NB4 (cell line): ENCODE measurements around the gene LIMD2.

ENCODE experiments used
- CTCF ChIP-seq: IDR thresholded peaks from one replicate; pipeline ENCODE4 v1.5.1; 2012; ENCODE audit warnings: low read depth, low read length
- POLR2A ChIP-seq: IDR thresholded peaks from 2 replicates; pipeline ENCODE4 v1.6.1; 2011; ENCODE audit warnings: mild to moderate bottlenecking; ENCODE audit not compliant: insufficient read length; ENCODE audit errors: extremely low read depth

GRCh38 chr17:63698381-63698885 is 1.5 kb downstream of the LIMD2 start:
- TF ChIP-seq CTCF (no peak), POLR2A (no peak)
